HepG2 (cell line): ENCODE results near the gene ZNF865. TPM values are rescaled to one million over a fixed set of nuclear protein-coding genes. Genes with fewer than 3 reads are reported as not detected.

Source experiments
- ARNT2 ChIP-seq: sonication (generic); formaldehyde crosslinking; IDR thresholded peaks from 2 replicates; pipeline ENCODE4 v1.8.0; 2022; ENCODE audit warnings: mild to moderate bottlenecking, low read depth, missing genetic modification reagents, moderate library complexity
- CHD4 ChIP-seq: fragments of 200-600 bp; sonication (generic); IDR thresholded peaks from 2 replicates; pipeline ENCODE4 v1.7.0; 2017; ENCODE audit warnings: mild to moderate bottlenecking, low read length, borderline replicate concordance
- IKZF1 ChIP-seq: fragments of 450-650 bp; IDR thresholded peaks from 2 replicates; pipeline ENCODE4 v1.7.1; 2016
- ISL2 ChIP-seq: sonication (generic); formaldehyde crosslinking; IDR thresholded peaks from 2 replicates; pipeline ENCODE4 v1.5.0; 2020; ENCODE audit warnings: missing genetic modification reagents
- KDM5B ChIP-seq: sonication (generic); formaldehyde crosslinking; IDR thresholded peaks from 2 replicates; pipeline ENCODE4 v1.4.0; 2020; ENCODE audit warnings: missing genetic modification reagents, mild to moderate bottlenecking, borderline replicate concordance
- MED1 ChIP-seq: sonication (generic); formaldehyde crosslinking; IDR thresholded peaks from 2 replicates; pipeline ENCODE4 v1.4.0; 2020; ENCODE audit warnings: missing genetic modification reagents
- MED13 ChIP-seq: sonication (generic); formaldehyde crosslinking; IDR thresholded peaks from 2 replicates; pipeline ENCODE4 v1.5.0; 2020; ENCODE audit warnings: missing genetic modification reagents
- MYNN ChIP-seq: sonication (generic); formaldehyde crosslinking; IDR thresholded peaks from 2 replicates; pipeline ENCODE4 v1.4.0; 2020; ENCODE audit warnings: mild to moderate bottlenecking, low read depth, missing genetic modification reagents
- NFE2L2 ChIP-seq: fragments of 150-350 bp; IDR thresholded peaks from 2 replicates; pipeline ENCODE4 v1.6.1; 2014; ENCODE audit warnings: low read length
- NFKB2 ChIP-seq: sonication (generic); formaldehyde crosslinking; IDR thresholded peaks from 2 replicates; pipeline ENCODE4 v1.4.0; 2020; ENCODE audit warnings: missing genetic modification reagents, borderline replicate concordance
- NFKBIZ ChIP-seq: IDR thresholded peaks from 2 replicates; pipeline ENCODE4 v1.6.1; 2018; ENCODE audit warnings: missing genetic modification reagents, missing compliant biosample characterization
- RCOR2 ChIP-seq: IDR thresholded peaks from 2 replicates; pipeline ENCODE4 v1.6.1; 2016; ENCODE audit warnings: missing biosample characterization, missing genetic modification reagents
- SATB2 ChIP-seq: sonication (generic); formaldehyde crosslinking; IDR thresholded peaks from 2 replicates; pipeline ENCODE4 v1.5.0; 2020; ENCODE audit warnings: missing genetic modification reagents
- SMAD9 ChIP-seq: sonication (generic); formaldehyde crosslinking; IDR thresholded peaks from 2 replicates; pipeline ENCODE4 v1.5.1; 2020; ENCODE audit warnings: mild to moderate bottlenecking, missing genetic modification reagents
- ZFY ChIP-seq: sonication (generic); formaldehyde crosslinking; IDR thresholded peaks from 2 replicates; pipeline ENCODE4 v1.4.0; 2020; ENCODE audit warnings: missing genetic modification reagents
- ZNF225 ChIP-seq: sonication (generic); formaldehyde crosslinking; IDR thresholded peaks from 2 replicates; pipeline ENCODE4 v1.4.0; 2020; ENCODE audit warnings: mild to moderate bottlenecking, missing genetic modification reagents
- ZNF34 ChIP-seq: sonication (generic); formaldehyde crosslinking; IDR thresholded peaks from 2 replicates; pipeline ENCODE4 v1.4.0; 2020; ENCODE audit warnings: mild to moderate bottlenecking, missing genetic modification reagents, borderline replicate concordance
- ZNF510 ChIP-seq: sonication (generic); formaldehyde crosslinking; IDR thresholded peaks from 2 replicates; pipeline ENCODE4 v1.4.0; 2020; ENCODE audit warnings: low read depth, mild to moderate bottlenecking, missing genetic modification reagents
- ZNF563 ChIP-seq: sonication (generic); formaldehyde crosslinking; IDR thresholded peaks from 2 replicates; pipeline ENCODE4 v1.8.0; 2022; ENCODE audit warnings: mild to moderate bottlenecking, moderate library complexity, missing genetic modification reagents
- ZNF605 ChIP-seq: sonication (generic); formaldehyde crosslinking; IDR thresholded peaks from 2 replicates; pipeline ENCODE4 v1.8.0; 2022; ENCODE audit warnings: mild to moderate bottlenecking, missing genetic modification reagents
- polyA plus RNA-seq, 8 experiments: library from polyadenylated mRNA; depleted of rRNA in 3 of 8; stranded (reverse) in 7 of 8; unstranded in 1 of 8; fragments of >200 nt; fragmentation: Illumina TruSeq in 4 of 8; extraction: Trizol in 4 of 8; gene quantifications; 2 replicates each; pipeline versions ENCODE4 v1.2.1 to v1.2.3, GENCODE V29; 2011 to 2016; ENCODE audit warnings: low read depth in 4 of 8, missing spikeins in 1 of 8, mixed read lengths in 1 of 8; ENCODE audit not compliant: insufficient read depth in 1 of 8
- total RNA-seq, 5 experiments: library from RNA; depleted of rRNA; stranded (reverse); fragments of >200 nt; fragmentation: Illumina TruSeq; extraction: Trizol; gene quantifications; 2 replicates each; pipeline ENCODE4 v1.2.3, GENCODE V29; 2016; ENCODE audit warnings: low read depth in 1 of 5
- TF ChIP-seq, protein P1 (sequence below): IDR thresholded peaks from 2 replicates; pipeline ENCODE4 v1.6.1; 2018; ENCODE audit warnings: missing genetic modification reagents, mild to moderate bottlenecking, missing compliant biosample characterization
- TF ChIP-seq, protein P2 (sequence below): sonication (generic); formaldehyde crosslinking; IDR thresholded peaks from 2 replicates; pipeline ENCODE4 v1.4.0; 2020; ENCODE audit warnings: low read depth, missing genetic modification reagents
- TF ChIP-seq, protein P3 (sequence below): sonication (generic); formaldehyde crosslinking; IDR thresholded peaks from 2 replicates; pipeline ENCODE4 v1.5.0; 2020; ENCODE audit warnings: missing genetic modification reagents

The ZNF865 gene
- total and polyA plus RNA-seq, 2 of the 13 experiments (the other 11 are each of a cell fraction or from before 2014, with no cell fraction given), result 0.93 to 1.0 TPM

DNA sequence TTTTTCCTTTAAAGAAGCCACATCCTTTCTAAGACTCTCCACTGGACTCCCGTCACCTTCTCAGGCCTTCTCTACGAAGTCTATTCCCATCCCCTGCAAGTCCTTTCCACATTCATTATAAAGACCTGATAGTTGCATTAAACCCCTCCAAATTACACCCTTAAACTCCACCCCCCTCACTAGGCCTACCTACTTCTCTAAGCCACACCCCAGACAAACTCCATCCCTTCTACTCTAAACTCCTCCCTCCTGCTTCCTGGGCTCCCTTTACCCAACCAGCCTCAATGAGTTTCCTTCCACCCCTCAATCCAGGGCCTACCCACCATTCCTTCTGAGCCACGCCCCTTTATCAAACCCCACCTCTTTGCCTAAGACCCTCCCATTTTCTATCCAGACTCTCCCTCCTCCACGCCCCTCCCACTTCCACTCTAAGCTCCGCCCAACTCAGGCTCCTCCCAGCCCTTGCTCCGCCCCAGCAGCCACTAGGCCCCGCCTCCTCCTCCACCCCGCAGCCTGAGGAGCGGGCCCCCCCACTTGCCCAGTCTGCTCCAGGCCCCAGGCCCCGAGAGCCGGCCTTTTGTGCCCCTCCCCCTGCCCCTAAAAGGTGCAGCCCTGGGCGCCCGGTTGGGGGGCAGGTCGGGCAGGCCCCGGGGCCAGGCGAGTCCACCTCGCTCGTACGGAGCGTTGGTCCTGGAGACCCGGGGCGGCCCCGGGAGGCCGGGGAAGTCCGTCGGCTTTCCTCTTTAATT, 6.6 kb upstream of the ZNF865 start (continued):
- TF ChIP-seq, protein P1, sequence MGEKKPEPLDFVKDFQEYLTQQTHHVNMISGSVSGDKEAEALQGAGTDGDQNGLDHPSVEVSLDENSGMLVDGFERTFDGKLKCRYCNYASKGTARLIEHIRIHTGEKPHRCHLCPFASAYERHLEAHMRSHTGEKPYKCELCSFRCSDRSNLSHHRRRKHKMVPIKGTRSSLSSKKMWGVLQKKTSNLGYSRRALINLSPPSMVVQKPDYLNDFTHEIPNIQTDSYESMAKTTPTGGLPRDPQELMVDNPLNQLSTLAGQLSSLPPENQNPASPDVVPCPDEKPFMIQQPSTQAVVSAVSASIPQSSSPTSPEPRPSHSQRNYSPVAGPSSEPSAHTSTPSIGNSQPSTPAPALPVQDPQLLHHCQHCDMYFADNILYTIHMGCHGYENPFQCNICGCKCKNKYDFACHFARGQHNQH, result peak; percentile 77
- TF ChIP-seq ARNT2 (CRISPR knock-in tag) (0 out of 2 replicates have a peak, but pooled peaks have one; percentile 30), NFKBIZ (CRISPR knock-in tag) (peak; percentile 35; the same call in 1 of the 2 replicates), ZNF605 (0 out of 2 replicates have a peak, but pooled peaks have one; percentile 9), KDM5B (CRISPR knock-in tag) (peak; percentile 43), MED1 (CRISPR knock-in tag) (no peak; the same call in 1 of the 2 replicates), NFE2L2 (no peak), IKZF1 (0 out of 2 replicates have a peak, but pooled peaks have one; percentile 21), ZNF510 (CRISPR knock-in tag) (0 out of 2 replicates have a peak, but pooled peaks have one; percentile 10), MYNN (CRISPR knock-in tag) (no peak), NFKB2 (0 out of 2 replicates have a peak, but pooled peaks have one; percentile 18), ISL2 (peak; percentile 27; the same call in 1 of the 2 replicates), ZNF34 (peak; percentile 13; the same call in 1 of the 2 replicates), RCOR2 (no peak), MED13 (CRISPR knock-in tag) (no peak), ZFY (CRISPR knock-in tag) (peak; percentile 80), SATB2 (CRISPR knock-in tag) (no peak; the same call in 1 of the 2 replicates), CHD4 (peak; percentile 7; the same call in 1 of the 2 replicates), ZNF225 (CRISPR knock-in tag) (0 out of 2 replicates have a peak, but pooled peaks have one; percentile 27), SMAD9 (CRISPR knock-in tag) (no peak), ZNF563 (CRISPR knock-in tag) (peak; percentile 78; the same call in 1 of the 2 replicates)
- TF ChIP-seq, protein P2, sequence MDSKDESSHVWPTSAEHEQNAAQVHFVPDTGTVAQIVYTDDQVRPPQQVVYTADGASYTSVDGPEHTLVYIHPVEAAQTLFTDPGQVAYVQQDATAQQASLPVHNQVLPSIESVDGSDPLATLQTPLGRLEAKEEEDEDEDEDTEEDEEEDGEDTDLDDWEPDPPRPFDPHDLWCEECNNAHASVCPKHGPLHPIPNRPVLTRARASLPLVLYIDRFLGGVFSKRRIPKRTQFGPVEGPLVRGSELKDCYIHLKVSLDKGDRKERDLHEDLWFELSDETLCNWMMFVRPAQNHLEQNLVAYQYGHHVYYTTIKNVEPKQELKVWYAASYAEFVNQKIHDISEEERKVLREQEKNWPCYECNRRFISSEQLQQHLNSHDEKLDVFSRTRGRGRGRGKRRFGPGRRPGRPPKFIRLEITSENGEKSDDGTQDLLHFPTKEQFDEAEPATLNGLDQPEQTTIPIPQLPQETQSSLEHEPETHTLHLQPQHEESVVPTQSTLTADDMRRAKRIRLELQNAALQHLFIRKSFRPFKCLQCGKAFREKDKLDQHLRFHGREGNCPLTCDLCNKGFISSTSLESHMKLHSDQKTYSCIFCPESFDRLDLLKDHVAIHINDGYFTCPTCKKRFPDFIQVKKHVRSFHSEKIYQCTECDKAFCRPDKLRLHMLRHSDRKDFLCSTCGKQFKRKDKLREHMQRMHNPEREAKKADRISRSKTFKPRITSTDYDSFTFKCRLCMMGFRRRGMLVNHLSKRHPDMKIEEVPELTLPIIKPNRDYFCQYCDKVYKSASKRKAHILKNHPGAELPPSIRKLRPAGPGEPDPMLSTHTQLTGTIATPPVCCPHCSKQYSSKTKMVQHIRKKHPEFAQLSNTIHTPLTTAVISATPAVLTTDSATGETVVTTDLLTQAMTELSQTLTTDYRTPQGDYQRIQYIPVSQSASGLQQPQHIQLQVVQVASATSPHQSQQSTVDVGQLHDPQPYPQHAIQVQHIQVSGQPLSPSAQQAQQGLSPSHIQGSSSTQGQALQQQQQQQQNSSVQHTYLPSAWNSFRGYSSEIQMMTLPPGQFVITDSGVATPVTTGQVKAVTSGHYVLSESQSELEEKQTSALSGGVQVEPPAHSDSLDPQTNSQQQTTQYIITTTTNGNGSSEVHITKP (CRISPR knock-in tag), result peak; percentile 52; the same call in 1 of the 2 replicates
- TF ChIP-seq, protein P3, sequence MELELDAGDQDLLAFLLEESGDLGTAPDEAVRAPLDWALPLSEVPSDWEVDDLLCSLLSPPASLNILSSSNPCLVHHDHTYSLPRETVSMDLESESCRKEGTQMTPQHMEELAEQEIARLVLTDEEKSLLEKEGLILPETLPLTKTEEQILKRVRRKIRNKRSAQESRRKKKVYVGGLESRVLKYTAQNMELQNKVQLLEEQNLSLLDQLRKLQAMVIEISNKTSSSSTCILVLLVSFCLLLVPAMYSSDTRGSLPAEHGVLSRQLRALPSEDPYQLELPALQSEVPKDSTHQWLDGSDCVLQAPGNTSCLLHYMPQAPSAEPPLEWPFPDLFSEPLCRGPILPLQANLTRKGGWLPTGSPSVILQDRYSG (CRISPR knock-in tag), result 0 out of 2 replicates have a peak, but pooled peaks have one; percentile 46
